Skeletal muscle satellite cell (primary cell): ENCODE measurements around the gene VWA8.
"Not testable (repeated sequence)": the region's sequence is repeated elsewhere in the genome, so short reads cannot be mapped to it uniquely, and the experiment has no call there.

Source experiments
- H3K27me3 ChIP-seq: 2 replicates; pipeline ENCODE4 v1.7.0; 2013; ENCODE audit warnings: low read length; ENCODE audit not compliant: control insufficient read depth, insufficient read depth
- H3K36me3 ChIP-seq: 2 replicates; pipeline ENCODE4 v1.7.0; 2013; ENCODE audit warnings: mild to moderate bottlenecking, control low read depth, low read length; ENCODE audit not compliant: insufficient read depth
- H3K4me1 ChIP-seq: 2 replicates; pipeline ENCODE4 v1.7.0; 2013; ENCODE audit warnings: low read length; ENCODE audit not compliant: control insufficient read depth, insufficient read depth
- H3K4me2 ChIP-seq: 2 replicates; pipeline ENCODE4 v1.7.0; 2013; ENCODE audit warnings: mild to moderate bottlenecking, low read length
- H3K4me3 ChIP-seq: 2 replicates; pipeline ENCODE4 v1.7.0; 2013; ENCODE audit warnings: low read length
- H3K9ac ChIP-seq: 2 replicates; pipeline ENCODE4 v1.7.0; 2013; ENCODE audit warnings: mild to moderate bottlenecking, low read depth, low read length, moderate library complexity
- H3K9me3 ChIP-seq: replicated peaks from 2 replicates; pipeline ENCODE4 v1.7.0; 2013; ENCODE audit warnings: mild to moderate bottlenecking, control low read depth, low read length

VWA8 gene

GRCh38 chr13:41919741-41920487 lies 41.0 kb downstream of the VWA8 start:
- Histone ChIP-seq H3K4me2 (no peak overlapping the region), H3K9me3 (no peaks in the 10 kb centered on the region), H3K4me1 (peaks cover 23% of the 10 kb centered on the region), H3K9ac (no peak overlapping the region), H3K4me3 (no peak overlapping the region), H3K36me3 (no peaks in the 10 kb centered on the region), H3K27me3 (no peaks in the 10 kb centered on the region)

- Histone ChIP-seq H3K4me3 (no peak overlapping the region), H3K27me3 (no peaks in the 10 kb centered on the region), H3K9me3 (no peaks in the 10 kb centered on the region), H3K4me1 (peaks cover 23% of the 10 kb centered on the region), H3K9ac (no peak overlapping the region), H3K36me3 (no peaks in the 10 kb centered on the region), H3K4me2 (no peak overlapping the region)
Measured at GRCh38 chr13:41919031-41919740, 41.7 kb downstream of the VWA8 start.

GRCh38 chr13:41917641-41918040 lies 43.3 kb downstream of the VWA8 start:
- no peak overlapping the region for H3K4me3 ChIP-seq
- no peak overlapping the region for H3K4me2 ChIP-seq
- no peaks in the 10 kb centered on the region for H3K9me3 ChIP-seq
- H3K4me1 ChIP-seq, result peaks cover 23% of the 10 kb centered on the region
- no peaks in the 10 kb centered on the region for H3K27me3 ChIP-seq
- no peaks in the 10 kb centered on the region for H3K36me3 ChIP-seq
- H3K9ac ChIP-seq, result peak overlapping the region; percentile 50

GRCh38 chr13:41916173-41916954 lies 44.5 kb downstream of the VWA8 start:
- Histone ChIP-seq H3K9me3 (no peaks in the 10 kb centered on the region), H3K36me3 (no peaks in the 10 kb centered on the region), H3K27me3 (no peaks in the 10 kb centered on the region), H3K4me2 (peak overlapping the region; percentile 73), H3K4me3 (no peak overlapping the region), H3K9ac (peak overlapping the region; percentile 50), H3K4me1 (peaks cover 23% of the 10 kb centered on the region)

- H3K9ac ChIP-seq, result no peak overlapping the region
- H3K9me3 ChIP-seq, result no peaks in the 10 kb centered on the region
- H3K4me1 ChIP-seq, result peaks cover 23% of the 10 kb centered on the region
- H3K4me2 ChIP-seq, result no peak overlapping the region
- H3K36me3 ChIP-seq, result no peaks in the 10 kb centered on the region
- no peaks in the 10 kb centered on the region for H3K27me3 ChIP-seq
- no peak overlapping the region for H3K4me3 ChIP-seq
Measured at GRCh38 chr13:41915081-41915480, 45.8 kb downstream of the VWA8 start.

GRCh38 chr13:41914552-41914951 lies 46.4 kb downstream of the VWA8 start:
- Histone ChIP-seq H3K9ac (no peak overlapping the region), H3K4me1 (peaks cover 23% of the 10 kb centered on the region), H3K27me3 (no peaks in the 10 kb centered on the region), H3K4me3 (no peak overlapping the region), H3K9me3 (no peaks in the 10 kb centered on the region), H3K4me2 (no peak overlapping the region), H3K36me3 (no peaks in the 10 kb centered on the region)

GRCh38 chr13:41909506-41909905 lies 51.4 kb downstream of the VWA8 start:
- Histone ChIP-seq H3K9me3 (no peaks in the 10 kb centered on the region), H3K4me1 (no peaks in the 10 kb centered on the region), H3K4me3 (no peak overlapping the region), H3K36me3 (peaks cover 4% of the 10 kb centered on the region), H3K4me2 (no peak overlapping the region), H3K27me3 (no peaks in the 10 kb centered on the region), H3K9ac (no peak overlapping the region)

GRCh38 chr13:41905600-41906254 lies 55.2 kb downstream of the VWA8 start:
- Histone ChIP-seq H3K9ac (no peak overlapping the region), H3K4me2 (no peak overlapping the region), H3K4me1 (peaks cover 6% of the 10 kb centered on the region), H3K4me3 (no peak overlapping the region), H3K9me3 (no peaks in the 10 kb centered on the region), H3K36me3 (peaks cover 4% of the 10 kb centered on the region), H3K27me3 (no peaks in the 10 kb centered on the region)

- H3K36me3 ChIP-seq, result no peaks in the 10 kb centered on the region
- H3K4me1 ChIP-seq, result peaks cover 6% of the 10 kb centered on the region
- no peak overlapping the region for H3K9ac ChIP-seq
- H3K4me2 ChIP-seq, result no peak overlapping the region
- no peaks in the 10 kb centered on the region for H3K9me3 ChIP-seq
- H3K4me3 ChIP-seq, result no peak overlapping the region
- H3K27me3 ChIP-seq, result no peaks in the 10 kb centered on the region
Measured at GRCh38 chr13:41900918-41901317, 60.0 kb downstream of the VWA8 start.

GRCh38 chr13:41898411-41898810 lies 62.5 kb downstream of the VWA8 start:
- H3K4me3 ChIP-seq, H3K36me3 ChIP-seq: not testable (repeated sequence)

GRCh38 chr13:41897126-41897525 lies 63.8 kb downstream of the VWA8 start:
- Histone ChIP-seq H3K36me3 (no peaks in the 10 kb centered on the region), H3K4me3 (no peak overlapping the region), H3K4me2 (no peak overlapping the region), H3K9me3 (no peaks in the 10 kb centered on the region), H3K4me1 (peaks cover 6% of the 10 kb centered on the region), H3K9ac (no peak overlapping the region), H3K27me3 (no peaks in the 10 kb centered on the region)

More at GRCh38 chr13:41898411-41898810, 62.5 kb downstream of the VWA8 start:
- H3K4me2 ChIP-seq, H3K27me3 ChIP-seq, H3K4me1 ChIP-seq, H3K9ac ChIP-seq, H3K9me3 ChIP-seq: not testable (repeated sequence)
